Stimulated activated CD4-positive, alpha-beta T cell treated with anti-CD3 and anti-CD28 coated beads, Interleukin-4, amount 100 ng/mL, for 1 hour (primary cell): Measurements from ENCODE around the gene SMKR1.
A peak's percentile ranks its signal among the peaks of the same experiment; 100 is the strongest.
"Not testable (repeated sequence)": the region's sequence is repeated elsewhere in the genome, so short reads cannot be mapped to it uniquely, and the experiment has no call there.

ENCODE experiments used
- DNase-seq: peaks from one replicate; pipeline ENCODE4 v3.0.0-alpha.2; 2020

SMKR1 gene

GRCh38 chr7:129530795-129531391, 28.6 kb downstream of the SMKR1 start:
- peak; percentile 41 for DNase-seq

GRCh38 chr7:129531721-129532120, 29.4 kb downstream of the SMKR1 start:
- no peak for DNase-seq

- no peak for DNase-seq
These were observed 30.0 kb downstream of the SMKR1 start for GRCh38 chr7:129532375-129532774.

- not testable (repeated sequence) for DNase-seq
These were observed 32.4 kb downstream of the SMKR1 start for GRCh38 chr7:129534558-129535274.

- no peak for DNase-seq
These were observed 33.6 kb downstream of the SMKR1 start for GRCh38 chr7:129535896-129536295.

- DNase-seq, result no peak
These were observed 34.0 kb downstream of the SMKR1 start for GRCh38 chr7:129536323-129536722.

- DNase-seq, result no peak
These were observed 36.5 kb downstream of the SMKR1 start for GRCh38 chr7:129538790-129539189.

- DNase-seq, result no peak
These were observed 38.0 kb downstream of the SMKR1 start for GRCh38 chr7:129540340-129540739.

GRCh38 chr7:129544700-129545099, 42.4 kb downstream of the SMKR1 start:
- no peak for DNase-seq

- DNase-seq, result no peak
These were observed 48.5 kb downstream of the SMKR1 start for GRCh38 chr7:129550693-129551360.

GRCh38 chr7:129553899-129554461, 51.6 kb downstream of the SMKR1 start:
- DNase-seq, result peak; percentile 30

GRCh38 chr7:129556607-129557133, 54.3 kb downstream of the SMKR1 start:
- DNase-seq, result no peak

- DNase-seq, result no peak
These were observed 55.6 kb downstream of the SMKR1 start for GRCh38 chr7:129557686-129558481.

- DNase-seq, result no peak
These were observed 57.2 kb downstream of the SMKR1 start for GRCh38 chr7:129559564-129559963.

- no peak for DNase-seq
These were observed 58.5 kb downstream of the SMKR1 start for GRCh38 chr7:129560831-129561230.

- no peak for DNase-seq
These were observed 59.5 kb downstream of the SMKR1 start for GRCh38 chr7:129561677-129562359.
